SK-N-SH (cell line): ENCODE results near the gene OPTC. TPM values are rescaled to one million over a fixed set of nuclear protein-coding genes. Genes with fewer than 3 reads are reported as not detected.

Experiments
- CTCF ChIA-PET: fragments of 300-600, 350-600 bp; formaldehyde crosslinking; extraction: SDS; loops from one replicate; lab custom pipeline; 2021; lab: Yijun Ruan, JAX
- POLR2A ChIA-PET: fragments of 350-600 bp; sonication (Branson Sonifier 250); formaldehyde crosslinking; extraction: SDS; loops from one replicate; lab custom pipeline; 2020; ENCODE audit warnings: antibody characterized with exemption, inconsistent platforms; lab: Yijun Ruan, JAX
- DNase-seq: peaks from one replicate; pipeline ENCODE4 v3.0.0; 2012
- H2AFZ ChIP-seq: fragments of 200-600 bp; sonication (generic); 2 replicates; pipeline ENCODE4 v1.8.1; 2016; ENCODE audit warnings: antibody characterized with exemption, mild to moderate bottlenecking, low read depth
- H3F3A ChIP-seq: fragments of 200-600 bp; sonication (generic); replicated peaks from 2 replicates; pipeline ENCODE3; 2016; ENCODE audit warnings: antibody characterized with exemption, mild to moderate bottlenecking; ENCODE audit not compliant: insufficient read depth
- H3K27ac ChIP-seq, 2 experiments: fragments of 200-500 bp in 1 of 2; fragments of 200-600 bp in 1 of 2; sonication (Bioruptor generic) in 1 of 2; sonication (generic), shearing (Covaris generic) in 1 of 2; 2 replicates each; pipeline versions ENCODE4 v1.5.1 to v1.6.1; 2014 to 2016; ENCODE audit warnings: low read depth in 2 of 2, inconsistent platforms in 1 of 2, low read length in 1 of 2, mild to moderate bottlenecking in 1 of 2, mixed read lengths in 1 of 2
- H3K27me3 ChIP-seq: fragments of 200-600 bp; sonication (generic), shearing (Covaris generic); 2 replicates; pipeline ENCODE4 v1.6.1; 2016; ENCODE audit warnings: mixed run types; ENCODE audit not compliant: insufficient read depth
- H3K36me3 ChIP-seq, 2 experiments: fragments of 200-500 bp in 1 of 2; fragments of 200-600 bp in 1 of 2; sonication (Bioruptor generic) in 1 of 2; sonication (generic) in 1 of 2; replicated peaks in 1 of 2; 2 replicates each; pipeline versions ENCODE3 to v1.5.1; 2014 to 2016; ENCODE audit warnings: low read length in 1 of 2, mild to moderate bottlenecking in 1 of 2; ENCODE audit not compliant: insufficient read depth in 2 of 2, control insufficient read depth in 1 of 2
- H3K4me1 ChIP-seq, 2 experiments: fragments of 200-500 bp in 1 of 2; fragments of 200-600 bp in 1 of 2; sonication (Bioruptor generic) in 1 of 2; sonication (generic), shearing (Covaris generic) in 1 of 2; 2 replicates each; pipeline versions ENCODE4 v1.5.1 to v1.6.1; 2014 to 2016; ENCODE audit warnings: low read depth in 1 of 2, low read length in 1 of 2, mixed run types in 1 of 2; ENCODE audit not compliant: insufficient read depth in 2 of 2, control insufficient read depth in 1 of 2
- H3K4me2 ChIP-seq: fragments of 200-600 bp; sonication (generic), shearing (Covaris generic); 2 replicates; pipeline ENCODE4 v1.6.1; 2017; ENCODE audit warnings: mixed run types
- H3K4me3 ChIP-seq, 2 experiments: fragments of 200-500 bp in 1 of 2; fragments of 200-600 bp in 1 of 2; sonication (Bioruptor generic) in 1 of 2; sonication (generic), shearing (Covaris generic) in 1 of 2; 2 replicates each; pipeline versions ENCODE4 v1.5.1 to v1.8.1; 2014 to 2016; ENCODE audit warnings: low read depth in 2 of 2, inconsistent platforms in 1 of 2, low read length in 1 of 2, mild to moderate bottlenecking in 1 of 2, mixed read lengths in 1 of 2, moderate library complexity in 1 of 2
- H3K79me2 ChIP-seq: fragments of 200-600 bp; sonication (generic); 2 replicates; pipeline ENCODE4 v1.8.1; 2017; ENCODE audit warnings: mild to moderate bottlenecking; ENCODE audit not compliant: insufficient read depth
- H3K9ac ChIP-seq: fragments of 200-600 bp; sonication (generic); 2 replicates; pipeline ENCODE4 v1.6.1; 2017; ENCODE audit warnings: mixed run types
- H3K9me2 ChIP-seq: fragments of 200-600 bp; sonication (generic); 2 replicates; pipeline ENCODE4 v1.6.1; 2017; ENCODE audit warnings: mixed run types
- H3K9me3 ChIP-seq: fragments of 200-600 bp; sonication (generic); 2 replicates; pipeline ENCODE4 v1.6.1; 2017; ENCODE audit warnings: mixed run types, mild to moderate bottlenecking, moderate library complexity
- H4K20me1 ChIP-seq: fragments of 200-600 bp; sonication (generic); 2 replicates; pipeline ENCODE4 v1.6.1; 2017; ENCODE audit warnings: mild to moderate bottlenecking, mixed run types; ENCODE audit not compliant: insufficient read depth
- CHD2 ChIP-seq: fragments of 150-350 bp; IDR thresholded peaks from 2 replicates; pipeline ENCODE4 v1.6.1; 2018; ENCODE audit warnings: low read length; ENCODE audit not compliant: partially characterized antibody
- FOSL2 ChIP-seq: IDR thresholded peaks from 2 replicates; pipeline ENCODE4 v1.4.0; 2012; ENCODE audit warnings: low read depth, mild to moderate bottlenecking, moderate library complexity, borderline replicate concordance
- FOXM1 ChIP-seq: IDR thresholded peaks from 2 replicates; pipeline ENCODE4 v1.4.0; 2012; ENCODE audit warnings: low read depth, mild to moderate bottlenecking
- GATA2 ChIP-seq: sonication (generic); formaldehyde crosslinking; IDR thresholded peaks from 2 replicates; pipeline ENCODE4 v1.5.0; 2020; ENCODE audit warnings: mild to moderate bottlenecking, missing genetic modification reagents
- JUND ChIP-seq: IDR thresholded peaks from 2 replicates; pipeline ENCODE4 v1.4.0; 2012
- MAX ChIP-seq: IDR thresholded peaks from 2 replicates; pipeline ENCODE4 v1.4.0; 2012; ENCODE audit warnings: low read depth
- MEF2A ChIP-seq: IDR thresholded peaks from 2 replicates; pipeline ENCODE4 v1.4.0; 2012; ENCODE audit warnings: low read depth, borderline replicate concordance
- MXI1 ChIP-seq: IDR thresholded peaks from 2 replicates; pipeline ENCODE4 v1.6.1; 2012; ENCODE audit warnings: mild to moderate bottlenecking, low read depth, low read length, improper control_type of control experiment
- NRF1 ChIP-seq: IDR thresholded peaks from 2 replicates; pipeline ENCODE4 v1.6.1; 2012; ENCODE audit warnings: low read depth, mild to moderate bottlenecking, low read length
- PBX3 ChIP-seq: IDR thresholded peaks from 2 replicates; pipeline ENCODE4; 2012
- POLR2AphosphoS5 ChIP-seq: IDR thresholded peaks from 2 replicates; pipeline ENCODE4 v1.6.1; 2012; ENCODE audit warnings: low read depth, low read length
- RAD21 ChIP-seq: IDR thresholded peaks from 2 replicates; pipeline ENCODE4 v1.6.1; 2012; ENCODE audit warnings: mild to moderate bottlenecking, low read length
- RCOR1 ChIP-seq: fragments of 150-350 bp; IDR thresholded peaks from 2 replicates; pipeline ENCODE4 v1.6.1; 2017; ENCODE audit warnings: antibody characterized with exemption, low read length
- RFX5 ChIP-seq: IDR thresholded peaks from 2 replicates; pipeline ENCODE4 v1.6.1; 2012; ENCODE audit warnings: mild to moderate bottlenecking, improper control_type of control experiment, low read length
- SMC3 ChIP-seq: IDR thresholded peaks from 2 replicates; pipeline ENCODE4 v1.6.1; 2012; ENCODE audit warnings: low read depth, low read length, improper control_type of control experiment
- TAF1 ChIP-seq: IDR thresholded peaks from 2 replicates; pipeline ENCODE4 v1.6.1; 2012; ENCODE audit warnings: low read depth, mild to moderate bottlenecking, low read length, moderate library complexity, borderline replicate concordance
- TEAD4 ChIP-seq: IDR thresholded peaks from 2 replicates; pipeline ENCODE4 v1.4.0; 2012; ENCODE audit warnings: mild to moderate bottlenecking, borderline replicate concordance; ENCODE audit not compliant: insufficient read depth
- USF1 ChIP-seq: IDR thresholded peaks from 2 replicates; pipeline ENCODE4 v1.4.0; 2012; ENCODE audit warnings: low read depth, borderline replicate concordance
- YY1 ChIP-seq: IDR thresholded peaks from 2 replicates; pipeline ENCODE4 v1.4.0; 2012; ENCODE audit warnings: low read depth, mild to moderate bottlenecking
- ZBTB33 ChIP-seq: IDR thresholded peaks from 2 replicates; pipeline ENCODE4 v1.4.0; 2012; ENCODE audit warnings: low read depth, borderline replicate concordance
- WGBS: methylation state at CpG from one replicate; pipeline ENCODE4 v1.1.6; 2017; ENCODE audit warnings: low lambda C conversion rate; 5-methylcytosine and 5-hydroxymethylcytosine counted together
- polyA plus RNA-seq, 3 experiments: library from polyadenylated mRNA; depleted of rRNA; stranded (reverse); fragments of >200 nt; gene quantifications; 2 replicates each; pipeline ENCODE4 v1.2.3, GENCODE V29; 2012

The OPTC gene
- polyA plus RNA-seq, 1 of the 3 experiments (the other 2 are of a cell fraction) = not detected

GRCh38 chr1:203490607-203491006 lies 3.3 kb upstream of the OPTC start:
- no peak overlapping the region for H3K27ac ChIP-seq
- H3K9ac ChIP-seq = no peak overlapping the region
- H2AFZ ChIP-seq = no peak overlapping the region
- CTCF ChIA-PET = interaction anchor here (1.0 to 19.8 kb wide), 4 partner anchors 15 to 223 kb away, joined by 3 to 351 read pairs (median 6); no protein-coding TSS in a partner anchor
- peaks cover 0 to 20% of the 10 kb centered on the region in 2 experiments; a peak in 1 of 4 replicates for H3K4me1 ChIP-seq
- POLR2A ChIA-PET = no interaction called here
- DNase-seq = no peak
- no peaks in the 10 kb centered on the region for H3K27me3 ChIP-seq
- no peaks in the 10 kb centered on the region for H3K36me3 ChIP-seq
- H3K9me3 ChIP-seq = no peaks in the 10 kb centered on the region
- H4K20me1 ChIP-seq = no peaks in the 10 kb centered on the region
- TF ChIP-seq TAF1 (no peak), ZBTB33 (no peak), CHD2 (no peak), RFX5 (no peak), FOSL2 (no peak), NRF1 (no peak), JUND (no peak), YY1 (no peak), USF1 (no peak), TEAD4 (no peak), FOXM1 (no peak)
- 93% methylated on average over 9 of the region's 9 CpGs for WGBS
- no peak overlapping the region for H3K4me2 ChIP-seq
- H3K9me2 ChIP-seq = no peaks in the 10 kb centered on the region
- no peak overlapping the region for H3K4me3 ChIP-seq
- peaks cover 6% of the 10 kb centered on the region for H3F3A ChIP-seq
- H3K79me2 ChIP-seq = no peaks in the 10 kb centered on the region

GRCh38 chr1:203491664-203492063 lies 2.3 kb upstream of the OPTC start:
- no peaks in the 10 kb centered on the region for H3K27me3 ChIP-seq
- no peak overlapping the region for H3K4me3 ChIP-seq
- no peak overlapping the region for H3K27ac ChIP-seq
- H3K4me2 ChIP-seq = no peak overlapping the region
- peaks cover 6% of the 10 kb centered on the region for H3F3A ChIP-seq
- ChIA-PET POLR2A (interaction anchor here (0.6 kb wide), 1 partner anchor 127 kb away, joined by 3 read pairs; no protein-coding TSS in a partner anchor), CTCF (interaction anchor here (1.1 to 19.8 kb wide), 4 partner anchors 14 to 224 kb away, joined by 3 to 351 read pairs (median 9); no protein-coding TSS in a partner anchor)
- H3K9ac ChIP-seq = no peak overlapping the region
- 91% methylated on average over 9 of the region's 9 CpGs for WGBS
- H3K9me2 ChIP-seq = no peaks in the 10 kb centered on the region
- DNase-seq = no peak
- no peaks in the 10 kb centered on the region for H3K36me3 ChIP-seq
- no peaks in the 10 kb centered on the region for H3K9me3 ChIP-seq
- H4K20me1 ChIP-seq = no peaks in the 10 kb centered on the region
- H2AFZ ChIP-seq = no peak overlapping the region
- TF ChIP-seq CHD2 (no peak), RAD21 (no peak), NRF1 (no peak), POLR2AphosphoS5 (no peak), RCOR1 (no peak), FOXM1 (no peak), GATA2 (CRISPR knock-in tag) (no peak), MXI1 (no peak), FOSL2 (no peak), MEF2A (no peak), PBX3 (no peak), SMC3 (no peak), RFX5 (no peak), MAX (no peak)
- H3K4me1 ChIP-seq = peaks cover 0 to 20% of the 10 kb centered on the region in 2 experiments; a peak in 1 of 4 replicates
- no peaks in the 10 kb centered on the region for H3K79me2 ChIP-seq
